ENCODE measurements around the gene FRMD4B.

GRCh38 chr3:69203631-69204314 lies 182.1 kb downstream of the FRMD4B start:
- TF ChIP-seq CTCF (conservative IDR thresholded peaks at IDR 0.05; ENCODE audit: low read depth in 2 of 2) (no peak), NANOG (IDR thresholded peaks at IDR 0.05; ENCODE audit: borderline replicate concordance) (no peak), REST (IDR thresholded peaks at IDR 0.05; ENCODE audit: unreplicated experiment) (no peak)
